PC-9 (cell line): ENCODE measurements around the gene DSG3.

Experiments
- EZH2 ChIP-seq: fragments of 200-600 bp; sonication (generic); IDR thresholded peaks from 2 replicates; pipeline ENCODE4 v1.8.0; 2017; ENCODE audit warnings: antibody characterized with exemption, low read depth
- TF ChIP-seq, protein P1 (sequence below): fragments of 200-600 bp; sonication (generic); conservative IDR thresholded peaks from 2 replicates; pipeline ENCODE4 v1.6.1; 2017; ENCODE audit warnings: mixed run types, antibody characterized with exemption, mild to moderate bottlenecking, moderate library complexity

DNA sequence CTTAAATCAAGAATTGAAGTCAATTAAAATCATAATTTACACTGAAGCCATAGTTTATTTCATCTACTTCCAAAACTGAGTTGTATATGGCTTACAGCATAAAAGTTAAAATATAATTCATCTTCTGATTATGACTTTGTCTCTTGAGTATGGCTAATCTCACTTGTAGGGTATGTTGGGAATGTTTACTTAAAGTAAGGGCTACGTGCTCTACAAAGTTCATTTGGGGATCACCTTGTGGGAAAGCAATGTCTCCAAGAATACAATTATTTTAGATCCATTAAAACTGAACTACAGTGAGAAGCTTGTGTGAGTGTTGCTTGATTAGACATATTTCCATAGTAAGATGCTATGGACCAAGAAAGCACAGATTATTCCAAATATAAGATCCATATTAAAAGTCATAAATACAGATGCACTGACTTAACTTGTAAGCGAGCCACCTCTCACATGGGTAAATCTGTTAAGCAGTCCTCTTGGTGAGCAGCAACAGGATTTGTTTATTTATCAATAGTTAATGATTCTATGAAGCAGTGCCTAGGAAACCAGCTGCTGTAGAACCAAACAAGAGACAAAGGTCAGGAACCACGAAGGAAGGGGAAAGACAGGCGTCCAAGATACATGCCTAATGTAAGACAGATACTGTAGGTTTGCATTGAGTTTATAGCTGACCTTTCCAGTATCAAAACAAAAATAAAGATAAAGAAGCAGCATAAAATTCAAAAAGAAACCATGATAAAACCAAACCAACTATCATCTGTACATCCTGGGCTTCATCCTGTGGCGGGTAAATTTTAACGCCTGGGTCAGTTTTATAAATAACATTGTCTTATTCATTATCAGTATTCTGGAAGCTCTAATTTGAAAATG, 46.1 kb upstream of the DSG3 start:
- TF ChIP-seq, protein P1, sequence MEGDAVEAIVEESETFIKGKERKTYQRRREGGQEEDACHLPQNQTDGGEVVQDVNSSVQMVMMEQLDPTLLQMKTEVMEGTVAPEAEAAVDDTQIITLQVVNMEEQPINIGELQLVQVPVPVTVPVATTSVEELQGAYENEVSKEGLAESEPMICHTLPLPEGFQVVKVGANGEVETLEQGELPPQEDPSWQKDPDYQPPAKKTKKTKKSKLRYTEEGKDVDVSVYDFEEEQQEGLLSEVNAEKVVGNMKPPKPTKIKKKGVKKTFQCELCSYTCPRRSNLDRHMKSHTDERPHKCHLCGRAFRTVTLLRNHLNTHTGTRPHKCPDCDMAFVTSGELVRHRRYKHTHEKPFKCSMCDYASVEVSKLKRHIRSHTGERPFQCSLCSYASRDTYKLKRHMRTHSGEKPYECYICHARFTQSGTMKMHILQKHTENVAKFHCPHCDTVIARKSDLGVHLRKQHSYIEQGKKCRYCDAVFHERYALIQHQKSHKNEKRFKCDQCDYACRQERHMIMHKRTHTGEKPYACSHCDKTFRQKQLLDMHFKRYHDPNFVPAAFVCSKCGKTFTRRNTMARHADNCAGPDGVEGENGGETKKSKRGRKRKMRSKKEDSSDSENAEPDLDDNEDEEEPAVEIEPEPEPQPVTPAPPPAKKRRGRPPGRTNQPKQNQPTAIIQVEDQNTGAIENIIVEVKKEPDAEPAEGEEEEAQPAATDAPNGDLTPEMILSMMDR: no peak
- TF ChIP-seq EZH2: no peak
